ENCODE data around the gene RAB6B. TPM values are rescaled to one million over a fixed set of nuclear protein-coding genes. Genes with fewer than 3 reads are reported as not detected.

RAB6B gene
- total and polyA plus RNA-seq, 2 of the 4 experiments (the other 2 are of a cell fraction), result 0.18 to 1.2 TPM

GRCh38 chr3:133868186-133868585 is 27.5 kb downstream of the RAB6B start:
- no peak overlapping the region for H4K91ac ChIP-seq (ENCODE audit: insufficient read depth, low read depth, low read length)
- 60% methylated on average over 1 of the region's 8 CpGs; no CpG with 5 or more reads in 1 of the 2 experiments for WGBS, 2 experiments (ENCODE audit: extremely low coverage in 2 of 2, insufficient read length in 1 of 2)
- no peak overlapping the region for H2AFZ ChIP-seq (replicated peaks; ENCODE audit: low read length, poor library complexity)
- no peak overlapping the region for H4K5ac ChIP-seq (ENCODE audit: low read depth, low read length)
- no peak overlapping the region for H2AK9ac ChIP-seq (replicated peaks; ENCODE audit: low read depth, low read length, poor library complexity)
- POLR2A ChIA-PET (ENCODE audit: unreplicated experiment), result no interaction called here
- H3K4ac ChIP-seq (ENCODE audit: low read depth, low read length), result no peak overlapping the region
- dilution Hi-C loops (cut with HindIII; ENCODE audit: low sequenced_read_pairs, unreplicated experiment) (no loop called here), in situ Hi-C loops (cut with MboI; ENCODE audit: low sequenced_read_pairs) (no loop called here), intact Hi-C loops (cut with micrococcal nuclease) (no loop called here)
- H3K27ac ChIP-seq (ENCODE audit: insufficient read depth, low read length), result no peak overlapping the region
- no peak overlapping the region for H4K8ac ChIP-seq (ENCODE audit: low read depth in 2 of 2, low read length in 2 of 2)
- DNase-seq (no peak), ATAC-seq (ENCODE audit: low read depth) (no peak)
- H3K14ac ChIP-seq (replicated peaks; ENCODE audit: low read depth, low read length), result no peak overlapping the region
- no peak overlapping the region for H2BK20ac ChIP-seq (ENCODE audit: low read depth, low read length)
- no peaks in the 10 kb centered on the region for H3K79me1 ChIP-seq (ENCODE audit: low read depth in 1 of 2, low read length in 2 of 2)
- no peaks in the 10 kb centered on the region for H3K9me1 ChIP-seq (ENCODE audit: insufficient read depth, low read length)
- H3K9me3 ChIP-seq (ENCODE audit: control insufficient read depth, insufficient read depth, low read length), result peaks cover 3% of the 10 kb centered on the region; the same call in 1 of the 2 replicates
- no peak overlapping the region for H3K9ac ChIP-seq (ENCODE audit: low read depth, low read length)
- no peak overlapping the region for H2BK5ac ChIP-seq (ENCODE audit: low read depth, low read length, poor library complexity, severe bottlenecking)
- H3K36me3 ChIP-seq (ENCODE audit: control insufficient read depth, insufficient read depth, low read length), result no peaks in the 10 kb centered on the region
- no peak overlapping the region for H3K4me2 ChIP-seq (ENCODE audit: low read depth, low read length)
- no peak overlapping the region for H3K4me3 ChIP-seq (ENCODE audit: insufficient read depth, low read depth, low read length)
- peaks cover 63% of the 10 kb centered on the region for H3K27me3 ChIP-seq (ENCODE audit: control insufficient read depth, insufficient read depth, low read length)
- CTCF ChIA-PET, result no interaction called here
- no peak overlapping the region for H3K18ac ChIP-seq (ENCODE audit: low read depth, low read length)
- H2BK15ac ChIP-seq (ENCODE audit: low read depth, low read length), result no peak overlapping the region
- no peaks in the 10 kb centered on the region for H3K4me1 ChIP-seq (ENCODE audit: control insufficient read depth, insufficient read depth, low read length)
- no peak overlapping the region for H2BK120ac ChIP-seq (ENCODE audit: low read depth, low read length)
- H4K20me1 ChIP-seq (ENCODE audit: insufficient read depth, low read length), result no peaks in the 10 kb centered on the region
- TF ChIP-seq ELK1 (IDR thresholded peaks at IDR 0.05; ENCODE audit: borderline replicate concordance, low read depth, low read length) (no peak), RFX5 (IDR thresholded peaks at IDR 0.05; ENCODE audit: low read depth, low read length) (no peak), CEBPB (IDR thresholded peaks at IDR 0.05; ENCODE audit: low read depth, low read length) (no peak)
- no TSS peak for BruUV-seq (replicated peaks)
- H3K56ac ChIP-seq (ENCODE audit: extremely low read depth, insufficient read depth, low read length), result no peak overlapping the region
- no peak overlapping the region for H3K23ac ChIP-seq (ENCODE audit: low read depth, low read length)
- no peak overlapping the region for H2AK5ac ChIP-seq (ENCODE audit: low read depth, low read length)
